K562 (cell line): ENCODE results near the gene YTHDC2. TPM values are rescaled to one million over a fixed set of nuclear protein-coding genes. Genes with fewer than 3 reads are reported as not detected.

ENCODE experiments used
- BCL6 ChIP-seq: fragments of 250-450 bp; sonication (Bioruptor Pico); IDR thresholded peaks from 2 replicates; pipeline ENCODE4 v1.4.0; 2020
- CC2D1A ChIP-seq: fragments of 450-650 bp; IDR thresholded peaks from 2 replicates; pipeline ENCODE4 v1.6.1; 2017; ENCODE audit warnings: mild to moderate bottlenecking
- CCNT2 ChIP-seq: IDR thresholded peaks from 2 replicates; pipeline ENCODE4 v1.6.1; 2011; ENCODE audit warnings: borderline replicate concordance, low read depth, mild to moderate bottlenecking, moderate library complexity, mixed read lengths, low read length; ENCODE audit not compliant: insufficient read length; ENCODE audit errors: extremely low read depth
- CREB3 ChIP-seq: fragments of 450-650 bp; conservative IDR thresholded peaks from 2 replicates; pipeline ENCODE4 v1.6.1; 2016; ENCODE audit warnings: missing genetic modification characterization, low read depth, mild to moderate bottlenecking, missing compliant biosample characterization, moderate library complexity
- CXXC5 ChIP-seq: fragments of 250-450 bp; sonication (Bioruptor Pico); IDR thresholded peaks from 2 replicates; pipeline ENCODE4 v1.8.0; 2022; ENCODE audit warnings: inconsistent platforms, mild to moderate bottlenecking, moderate library complexity
- ESRRA ChIP-seq: fragments of 450-650 bp; IDR thresholded peaks from 2 replicates; pipeline ENCODE4 v1.6.1; 2014; ENCODE audit warnings: low read depth, mild to moderate bottlenecking, moderate library complexity, borderline replicate concordance
- ETV5 ChIP-seq: sonication (generic); formaldehyde crosslinking; IDR thresholded peaks from 2 replicates; pipeline ENCODE4 v1.4.0; 2020; ENCODE audit warnings: low read depth, mild to moderate bottlenecking, missing genetic modification reagents
- FOXK1 ChIP-seq: sonication (generic); formaldehyde crosslinking; IDR thresholded peaks from 2 replicates; pipeline ENCODE4 v1.8.0; 2022; ENCODE audit warnings: missing genetic modification reagents, mild to moderate bottlenecking, borderline replicate concordance
- GTF2F1 ChIP-seq: IDR thresholded peaks from 2 replicates; pipeline ENCODE4 v1.6.1; 2011; ENCODE audit warnings: low read depth, low read length, improper control_type of control experiment
- MTA1 ChIP-seq: fragments of 450-650 bp; IDR thresholded peaks from 2 replicates; pipeline ENCODE4 v1.6.1; 2017; ENCODE audit warnings: borderline replicate concordance
- POLR2AphosphoS2 ChIP-seq: IDR thresholded peaks from 2 replicates; pipeline ENCODE4 v1.6.1; 2012; ENCODE audit warnings: low read length, improper control_type of control experiment
- STAT6 ChIP-seq: sonication (generic); formaldehyde crosslinking; IDR thresholded peaks from 2 replicates; pipeline ENCODE4 v1.8.1; 2023; ENCODE audit warnings: mild to moderate bottlenecking, missing genetic modification reagents
- TAF1 ChIP-seq: IDR thresholded peaks from 2 replicates; pipeline ENCODE4 v1.6.1; 2011; ENCODE audit warnings: mild to moderate bottlenecking, low read length, moderate library complexity; ENCODE audit not compliant: insufficient read depth, control insufficient read depth, severe bottlenecking; ENCODE audit errors: extremely low read depth
- TBP ChIP-seq: optimal IDR thresholded peaks from 2 replicates; pipeline ENCODE3; 2011; ENCODE audit warnings: low read depth, low read length, improper control_type of control experiment
- TRIM24 ChIP-seq, 2 experiments: fragments of 450-650 bp; IDR thresholded peaks; 2 replicates each; pipeline ENCODE4 v1.6.1; 2016
- ZBTB12 ChIP-seq: fragments of 250-450 bp; sonication (Bioruptor Pico); IDR thresholded peaks from 2 replicates; pipeline ENCODE4 v1.4.0; 2020
- ZNF12 ChIP-seq: sonication (generic); formaldehyde crosslinking; IDR thresholded peaks from 2 replicates; pipeline ENCODE4 v1.4.0; 2020; ENCODE audit warnings: mild to moderate bottlenecking, missing genetic modification reagents
- ZNF124 ChIP-seq: sonication (generic); formaldehyde crosslinking; IDR thresholded peaks from 2 replicates; pipeline ENCODE4 v1.8.1; 2022; ENCODE audit warnings: missing genetic modification reagents
- ZNF280B ChIP-seq: fragments of 250-450 bp; sonication (Bioruptor Pico); IDR thresholded peaks from 2 replicates; pipeline ENCODE4 v1.5.1; 2021; ENCODE audit warnings: mild to moderate bottlenecking
- ZNF57 ChIP-seq: fragments of 450-650 bp; formaldehyde crosslinking; IDR thresholded peaks from 2 replicates; pipeline ENCODE4 v1.4.0; 2020; ENCODE audit warnings: mild to moderate bottlenecking, moderate library complexity
- polyA plus RNA-seq, 8 experiments: library from polyadenylated mRNA; depleted of rRNA in 4 of 8; stranded (reverse) in 5 of 8; unstranded in 3 of 8; fragments of >200 nt; fragmentation: Nextera tagmentation in 2 of 8; fragmentation: Illumina TruSeq in 1 of 8; extraction: Ambion mirVana in 2 of 8; extraction: Trizol in 1 of 8; gene quantifications; 2 replicates each; pipeline versions ENCODE4 v1.2.1 to v1.2.3, GENCODE V29; 2011 to 2014; ENCODE audit warnings: inconsistent platforms in 1 of 8, missing spikeins in 1 of 8
- total RNA-seq, 7 experiments: library from RNA; depleted of rRNA in 6 of 7; stranded (reverse); fragments of >200 nt in 6 of 7; fragmentation: Illumina TruSeq in 2 of 7; extraction: Trizol in 2 of 7; gene quantifications; 2 replicates each; pipeline versions ENCODE4 v1.2.1 to v1.2.3, GENCODE V29; 2011 to 2021; ENCODE audit warnings: low replicate concordance in 1 of 7

Gene YTHDC2
- total and polyA plus RNA-seq, 9 of the 15 experiments (the other 6 are each of a cell fraction or from before 2014, with no cell fraction given) = 2.7 to 21.6 (median 15.9) TPM

- TF ChIP-seq ZNF12 (CRISPR knock-in tag) (no peak), CC2D1A (0 out of 2 replicates have a peak, but pooled peaks have one; percentile 20), CCNT2 (peak; percentile 25), TAF1 (peak; percentile 91), STAT6 (CRISPR knock-in tag) (peak; percentile 76; the same call in 1 of the 2 replicates), GTF2F1 (0 out of 2 replicates have a peak, but pooled peaks have one; percentile 40), MTA1 (peak; percentile 84), CXXC5 (CRISPR knock-in tag) (peak; percentile 90), ESRRA (peak; percentile 39), ZNF57 (no peak), CREB3 (0 out of 2 replicates have a peak, but pooled peaks have one; percentile 18), TBP (peak; percentile 78), ZNF124 (CRISPR knock-in tag) (no peak), FOXK1 (no peak), POLR2AphosphoS2 (no peak), ZBTB12 (peak; percentile 90), BCL6 (CRISPR knock-in tag) (no peak), TRIM24 (IDR thresholded peaks at IDR 0.05) (peak; percentile 64 to 88), ZNF280B (CRISPR knock-in tag) (0 out of 2 replicates have a peak, but pooled peaks have one; percentile 77), ETV5 (CRISPR knock-in tag) (0 out of 2 replicates have a peak, but pooled peaks have one; percentile 43)
Observed at GRCh38 chr5:113513384-113514288, at the start of gene YTHDC2 (continued).
